PC-9 (cell line): ENCODE data around the gene TCF4.

Experiments used
- EZH2 ChIP-seq: fragments of 200-600 bp; sonication (generic); IDR thresholded peaks from 2 replicates; pipeline ENCODE4 v1.8.0; 2017; ENCODE audit warnings: antibody characterized with exemption, low read depth
- TF ChIP-seq, protein P1 (sequence below): fragments of 200-600 bp; sonication (generic); conservative IDR thresholded peaks from 2 replicates; pipeline ENCODE4 v1.6.1; 2017; ENCODE audit warnings: mixed run types, antibody characterized with exemption, mild to moderate bottlenecking, moderate library complexity

DNA sequence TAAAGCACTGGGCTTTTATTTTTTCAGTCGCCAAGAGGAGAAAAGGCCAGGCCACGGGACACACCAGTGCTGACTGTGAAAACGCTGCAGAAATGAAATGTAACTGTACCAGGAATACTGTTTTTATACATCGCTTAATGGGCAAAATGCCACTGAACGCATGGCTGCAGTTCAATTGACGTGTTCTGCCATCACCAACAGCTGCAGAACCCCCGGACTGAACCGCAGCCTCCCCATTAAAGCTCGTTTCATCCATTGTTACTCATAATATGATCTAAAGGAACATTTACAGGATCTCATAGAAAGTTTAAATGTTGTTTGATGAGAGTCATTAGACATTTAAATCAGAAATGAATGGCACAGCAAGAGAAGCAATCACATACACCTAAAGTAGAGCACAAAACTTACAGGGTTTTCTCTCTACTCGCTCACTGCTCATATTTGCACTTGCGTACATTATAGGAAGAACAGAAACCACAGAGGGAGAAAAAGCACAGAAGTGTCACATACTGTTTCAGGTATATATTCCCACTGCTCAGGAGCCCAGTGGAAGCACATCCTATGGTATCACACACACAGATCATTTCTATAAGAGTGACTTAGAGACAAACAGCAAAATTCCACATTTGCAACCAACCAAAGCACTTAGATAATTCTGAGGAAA lies 35.3 kb downstream of the TCF4 start:
- TF ChIP-seq, protein P1, sequence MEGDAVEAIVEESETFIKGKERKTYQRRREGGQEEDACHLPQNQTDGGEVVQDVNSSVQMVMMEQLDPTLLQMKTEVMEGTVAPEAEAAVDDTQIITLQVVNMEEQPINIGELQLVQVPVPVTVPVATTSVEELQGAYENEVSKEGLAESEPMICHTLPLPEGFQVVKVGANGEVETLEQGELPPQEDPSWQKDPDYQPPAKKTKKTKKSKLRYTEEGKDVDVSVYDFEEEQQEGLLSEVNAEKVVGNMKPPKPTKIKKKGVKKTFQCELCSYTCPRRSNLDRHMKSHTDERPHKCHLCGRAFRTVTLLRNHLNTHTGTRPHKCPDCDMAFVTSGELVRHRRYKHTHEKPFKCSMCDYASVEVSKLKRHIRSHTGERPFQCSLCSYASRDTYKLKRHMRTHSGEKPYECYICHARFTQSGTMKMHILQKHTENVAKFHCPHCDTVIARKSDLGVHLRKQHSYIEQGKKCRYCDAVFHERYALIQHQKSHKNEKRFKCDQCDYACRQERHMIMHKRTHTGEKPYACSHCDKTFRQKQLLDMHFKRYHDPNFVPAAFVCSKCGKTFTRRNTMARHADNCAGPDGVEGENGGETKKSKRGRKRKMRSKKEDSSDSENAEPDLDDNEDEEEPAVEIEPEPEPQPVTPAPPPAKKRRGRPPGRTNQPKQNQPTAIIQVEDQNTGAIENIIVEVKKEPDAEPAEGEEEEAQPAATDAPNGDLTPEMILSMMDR, result no peak
- TF ChIP-seq EZH2, result no peak
